Nephron (organoid): ENCODE results near the gene YJEFN3.

Experiments
- H3K27ac Mint-ChIP-seq, 3 experiments: 2 replicates each; pipeline ENCODE4 v1.8.0; 2020; ENCODE audit warnings: mixed read lengths in 3 of 3, mild to moderate bottlenecking in 2 of 3, moderate library complexity in 1 of 3
- H3K27me3 Mint-ChIP-seq: 2 replicates; pipeline ENCODE4 v1.8.0; 2021; ENCODE audit warnings: low read depth, mild to moderate bottlenecking, moderate library complexity, mixed read lengths
- H3K36me3 Mint-ChIP-seq: 2 replicates; pipeline ENCODE4 v1.8.0; 2020; ENCODE audit warnings: low read depth, mixed read lengths
- H3K4me1 Mint-ChIP-seq: 2 replicates; pipeline ENCODE4 v1.8.0; 2020; ENCODE audit warnings: mixed read lengths
- H3K4me3 Mint-ChIP-seq, 3 experiments: 2 replicates each; pipeline ENCODE4 v1.8.0; 2020; ENCODE audit warnings: mild to moderate bottlenecking in 3 of 3, mixed read lengths in 3 of 3, moderate library complexity in 2 of 3
- H3K9me3 Mint-ChIP-seq: 2 replicates; pipeline ENCODE4 v1.8.0; 2020; ENCODE audit warnings: mixed read lengths
- CTCF ChIP-seq, 3 experiments: fragments of 200-600 bp; sonication (generic); IDR thresholded peaks; one replicate each; pipeline ENCODE4 v1.5.0; 2021; ENCODE audit warnings: antibody characterized with exemption in 3 of 3; ENCODE audit not compliant: unreplicated experiment in 3 of 3

The YJEFN3 gene

GRCh38 chr19:19578252-19578651 is 49.5 kb downstream of the YJEFN3 start:
- Mint-ChIP-seq H3K27ac (no peak overlapping the region), H3K4me1 (no peaks in the 10 kb centered on the region), H3K36me3 (no peaks in the 10 kb centered on the region), H3K9me3 (no peaks in the 10 kb centered on the region), H3K27me3 (no peaks in the 10 kb centered on the region), H3K4me3 (no peak overlapping the region)
- no peak for TF ChIP-seq CTCF (IDR thresholded peaks at IDR 0.05; ENCODE audit: unreplicated experiment in 3 of 3)

DNA sequence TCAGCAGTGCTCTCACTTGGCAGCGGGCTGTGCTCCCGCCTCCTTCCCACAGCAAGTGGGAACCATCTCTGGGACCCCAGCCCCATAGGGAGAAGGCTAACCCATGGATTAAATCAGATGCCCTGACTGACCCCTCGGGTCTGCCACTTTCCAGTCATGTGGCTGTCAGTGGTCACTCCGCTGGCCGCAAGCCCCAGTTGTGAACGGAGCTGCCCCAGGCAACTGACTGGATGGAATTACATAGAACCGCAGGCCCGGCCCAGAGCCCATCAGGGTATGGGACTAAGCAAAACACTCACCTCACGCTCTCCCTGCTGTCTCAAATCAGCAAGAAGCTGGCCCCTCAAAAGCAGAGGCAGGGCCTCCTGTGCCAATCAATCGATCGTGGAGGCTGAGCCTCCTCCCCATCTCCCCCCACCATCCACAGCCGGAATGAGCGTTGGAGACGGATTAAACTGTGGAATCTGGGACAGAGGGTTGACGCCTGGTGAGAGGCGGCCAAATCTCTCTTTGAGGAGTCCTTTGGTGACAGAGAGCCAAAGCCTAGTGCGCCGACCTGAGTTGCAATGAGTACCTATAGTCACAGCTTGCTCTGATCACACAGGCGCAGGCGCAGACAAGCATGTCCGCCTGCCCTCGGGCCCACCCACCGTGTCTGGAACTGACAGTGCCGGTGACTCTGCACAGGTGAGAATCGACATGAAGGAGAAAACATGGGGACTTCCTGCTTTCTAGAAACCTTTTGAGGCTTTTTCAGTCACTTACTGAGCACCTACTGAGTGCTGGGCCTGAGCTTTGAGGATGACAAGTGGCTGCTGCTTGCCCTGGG is 51.0 kb downstream of the YJEFN3 start:
- H3K4me3 Mint-ChIP-seq = no peak overlapping the region

DNA sequence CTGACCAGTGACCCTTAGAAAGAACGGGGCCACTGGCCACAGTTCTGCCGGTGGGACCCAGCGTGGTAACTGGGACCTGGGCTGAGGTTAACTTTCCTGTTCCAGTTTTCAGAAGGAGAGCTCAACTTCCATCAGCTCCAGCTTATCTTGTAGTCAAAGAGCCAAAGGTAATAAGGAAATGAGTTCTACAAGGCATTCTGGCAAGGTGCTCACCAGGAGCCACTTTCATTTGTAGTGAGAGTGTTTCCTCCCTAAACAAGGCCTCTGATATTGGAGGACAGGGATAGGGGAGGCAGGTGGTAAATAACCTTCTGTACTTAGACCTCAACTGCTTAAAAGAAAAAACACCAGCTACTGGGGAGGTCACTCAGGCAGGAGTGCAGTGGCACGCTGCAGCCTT is 51.7 kb downstream of the YJEFN3 start:
- TF ChIP-seq CTCF (IDR thresholded peaks at IDR 0.05; ENCODE audit: unreplicated experiment in 3 of 3) = no peak
- no peaks in the 10 kb centered on the region for H3K27me3 Mint-ChIP-seq
- H3K27ac Mint-ChIP-seq = no peak overlapping the region
- H3K36me3 Mint-ChIP-seq = no peaks in the 10 kb centered on the region
- H3K4me3 Mint-ChIP-seq = no peak overlapping the region
- H3K9me3 Mint-ChIP-seq = no peaks in the 10 kb centered on the region
- H3K4me1 Mint-ChIP-seq = no peaks in the 10 kb centered on the region

More for the DNA sequence above, 51.0 kb downstream of the YJEFN3 start:
- H3K4me1 Mint-ChIP-seq = no peaks in the 10 kb centered on the region
- no peaks in the 10 kb centered on the region for H3K36me3 Mint-ChIP-seq
- no peaks in the 10 kb centered on the region for H3K27me3 Mint-ChIP-seq
- no peaks in the 10 kb centered on the region for H3K9me3 Mint-ChIP-seq
- no peak overlapping the region for H3K27ac Mint-ChIP-seq
- no peak for TF ChIP-seq CTCF (IDR thresholded peaks at IDR 0.05; ENCODE audit: unreplicated experiment in 3 of 3)

DNA sequence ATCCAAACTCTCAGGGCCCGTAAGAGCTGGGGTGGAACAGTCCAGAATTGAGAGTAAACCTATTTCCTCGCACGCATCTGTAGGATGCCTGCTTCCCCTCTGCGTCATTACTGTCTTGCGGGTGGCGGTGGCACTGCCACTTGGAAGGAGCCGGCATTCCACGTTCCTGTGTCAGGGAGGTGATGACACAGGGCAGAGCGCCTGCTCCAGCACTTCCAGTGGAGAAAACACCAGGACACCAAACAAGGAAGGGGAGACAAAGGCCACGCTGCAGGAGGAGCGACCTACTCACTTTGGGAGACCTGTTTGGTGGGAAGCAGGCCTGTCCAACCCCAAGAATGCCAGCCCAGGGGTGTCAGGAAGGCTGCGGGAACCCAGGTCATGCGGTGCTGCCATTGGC is 52.7 kb downstream of the YJEFN3 start:
- H3K27me3 Mint-ChIP-seq = no peaks in the 10 kb centered on the region
- no peaks in the 10 kb centered on the region for H3K4me1 Mint-ChIP-seq
- no peak overlapping the region for H3K27ac Mint-ChIP-seq
- H3K4me3 Mint-ChIP-seq = no peak overlapping the region
- no peaks in the 10 kb centered on the region for H3K9me3 Mint-ChIP-seq
- TF ChIP-seq CTCF (IDR thresholded peaks at IDR 0.05; ENCODE audit: unreplicated experiment in 3 of 3) = no peak
- H3K36me3 Mint-ChIP-seq = no peaks in the 10 kb centered on the region

- no peaks in the 10 kb centered on the region for H3K4me1 Mint-ChIP-seq
- no peaks in the 10 kb centered on the region for H3K36me3 Mint-ChIP-seq
- no peak for TF ChIP-seq CTCF (IDR thresholded peaks at IDR 0.05; ENCODE audit: unreplicated experiment in 3 of 3)
- H3K4me3 Mint-ChIP-seq = no peak overlapping the region
- no peaks in the 10 kb centered on the region for H3K9me3 Mint-ChIP-seq
- H3K27me3 Mint-ChIP-seq = no peaks in the 10 kb centered on the region
- H3K27ac Mint-ChIP-seq = no peak overlapping the region
These were observed 53.8 kb downstream of the YJEFN3 start for GRCh38 chr19:19582471-19582870.

GRCh38 chr19:19584356-19584755 is 55.6 kb downstream of the YJEFN3 start:
- no peak overlapping the region for H3K4me3 Mint-ChIP-seq
- TF ChIP-seq CTCF (IDR thresholded peaks at IDR 0.05; ENCODE audit: unreplicated experiment in 3 of 3) = no peak
- no peaks in the 10 kb centered on the region for H3K9me3 Mint-ChIP-seq
- no peaks in the 10 kb centered on the region for H3K27me3 Mint-ChIP-seq
- no peak overlapping the region for H3K27ac Mint-ChIP-seq
- no peaks in the 10 kb centered on the region for H3K4me1 Mint-ChIP-seq
- no peaks in the 10 kb centered on the region for H3K36me3 Mint-ChIP-seq
